Parathyroid adenoma (tissue), 2 donors: Measurements from ENCODE around the gene KCNMB2.

ENCODE experiments used
- H2AFZ ChIP-seq: fragments of 300-600 bp; sonication (generic); one replicate; pipeline ENCODE4 v1.7.0; 2017; ENCODE audit warnings: antibody characterized with exemption, mild to moderate bottlenecking
- H3K27ac ChIP-seq: fragments of 300-600 bp; sonication (generic); one replicate; pipeline ENCODE4 v1.7.0; 2017
- H3K27me3 ChIP-seq: fragments of 300-600 bp; sonication (generic); one replicate; pipeline ENCODE4 v1.7.0; 2017; ENCODE audit warnings: low read length; ENCODE audit not compliant: control insufficient read depth, insufficient read depth
- H3K36me3 ChIP-seq: fragments of 300-600 bp; sonication (generic); one replicate; pipeline ENCODE4 v1.7.0; 2017; ENCODE audit warnings: low read length; ENCODE audit not compliant: control insufficient read depth, insufficient read depth
- H3K4me1 ChIP-seq: fragments of 300-600 bp; sonication (generic); one replicate; pipeline ENCODE4 v1.7.0; 2017; ENCODE audit warnings: control low read depth
- H3K4me2 ChIP-seq: fragments of 300-600 bp; sonication (generic); one replicate; pipeline ENCODE4 v1.7.0; 2017; ENCODE audit warnings: low read length
- H3K4me3 ChIP-seq: fragments of 300-600 bp; sonication (generic); one replicate; pipeline ENCODE4 v1.7.0; 2017; ENCODE audit warnings: low read depth, low read length
- H3K79me2 ChIP-seq: fragments of 300-600 bp; sonication (generic); one replicate; pipeline ENCODE4 v1.7.0; 2017; ENCODE audit warnings: control low read depth
- H3K9ac ChIP-seq: fragments of 300-600 bp; sonication (generic); one replicate; pipeline ENCODE4 v1.7.0; 2017; ENCODE audit warnings: mild to moderate bottlenecking
- H3K9me3 ChIP-seq: fragments of 300-600 bp; sonication (generic); one replicate; pipeline ENCODE4 v1.7.0; 2017; ENCODE audit warnings: low read length; ENCODE audit not compliant: control insufficient read depth
- CTCF ChIP-seq: fragments of 300-600 bp; sonication (generic); IDR thresholded peaks from one replicate; pipeline ENCODE4 v1.7.0; 2017; ENCODE audit warnings: antibody characterized with exemption, mild to moderate bottlenecking
- donor health status: primary hyperparathyroidism.

KCNMB2 gene

GRCh38 chr3:178567611-178568010 lies 31.4 kb downstream of the KCNMB2 start:
- H2AFZ ChIP-seq, result no peak overlapping the region
- no peaks in the 10 kb centered on the region for H3K4me1 ChIP-seq
- H3K79me2 ChIP-seq, result no peaks in the 10 kb centered on the region
- no peaks in the 10 kb centered on the region for H3K27me3 ChIP-seq
- no peak overlapping the region for H3K4me2 ChIP-seq
- H3K9me3 ChIP-seq, result no peaks in the 10 kb centered on the region
- no peak overlapping the region for H3K4me3 ChIP-seq
- no peak overlapping the region for H3K27ac ChIP-seq
- no peak for TF ChIP-seq CTCF
- H3K36me3 ChIP-seq, result no peaks in the 10 kb centered on the region
- no peak overlapping the region for H3K9ac ChIP-seq

- no peaks in the 10 kb centered on the region for H3K4me1 ChIP-seq
- no peak overlapping the region for H3K9ac ChIP-seq
- H3K4me2 ChIP-seq, result no peak overlapping the region
- no peak overlapping the region for H2AFZ ChIP-seq
- H3K27me3 ChIP-seq, result no peaks in the 10 kb centered on the region
- no peak overlapping the region for H3K27ac ChIP-seq
- H3K4me3 ChIP-seq, result no peak overlapping the region
- no peaks in the 10 kb centered on the region for H3K36me3 ChIP-seq
- no peaks in the 10 kb centered on the region for H3K79me2 ChIP-seq
- TF ChIP-seq CTCF, result no peak
- H3K9me3 ChIP-seq, result no peaks in the 10 kb centered on the region
Observed at GRCh38 chr3:178568155-178568731, 32.0 kb downstream of the KCNMB2 start.

- no peaks in the 10 kb centered on the region for H3K79me2 ChIP-seq
- no peaks in the 10 kb centered on the region for H3K36me3 ChIP-seq
- no peak overlapping the region for H3K4me2 ChIP-seq
- no peak for TF ChIP-seq CTCF
- H3K9ac ChIP-seq, result no peak overlapping the region
- no peak overlapping the region for H3K4me3 ChIP-seq
- H3K27me3 ChIP-seq, result no peaks in the 10 kb centered on the region
- H2AFZ ChIP-seq, result no peak overlapping the region
- H3K27ac ChIP-seq, result no peak overlapping the region
- no peaks in the 10 kb centered on the region for H3K9me3 ChIP-seq
- H3K4me1 ChIP-seq, result no peaks in the 10 kb centered on the region
Observed at GRCh38 chr3:178568911-178569310, 32.7 kb downstream of the KCNMB2 start.

GRCh38 chr3:178569826-178570225 lies 33.6 kb downstream of the KCNMB2 start:
- no peaks in the 10 kb centered on the region for H3K36me3 ChIP-seq
- H3K27ac ChIP-seq, result no peak overlapping the region

More at GRCh38 chr3:178569826-178570225, 33.6 kb downstream of the KCNMB2 start:
- no peaks in the 10 kb centered on the region for H3K79me2 ChIP-seq
- H3K27me3 ChIP-seq, result no peaks in the 10 kb centered on the region
- H2AFZ ChIP-seq, result no peak overlapping the region
- H3K4me1 ChIP-seq, result no peaks in the 10 kb centered on the region
- no peak overlapping the region for H3K4me2 ChIP-seq
- H3K4me3 ChIP-seq, result no peak overlapping the region
- TF ChIP-seq CTCF, result no peak
- H3K9ac ChIP-seq, result no peak overlapping the region
- H3K9me3 ChIP-seq, result no peaks in the 10 kb centered on the region
